GM10248 (cell line): ENCODE measurements around the gene NUDT14.

Source experiments
- CTCF ChIA-PET: fragments of 300-600 bp; sonication (Branson Sonifier 250); formaldehyde crosslinking; extraction: SDS; loops from one replicate; lab custom pipeline; 2021; ENCODE audit warnings: antibody characterized with exemption; lab: Yijun Ruan, JAX
- POLR2A ChIA-PET: fragments of 350-650 bp; sonication (Branson Sonifier 250); formaldehyde crosslinking; extraction: SDS; loops from one replicate; lab custom pipeline; 2020; ENCODE audit warnings: antibody characterized with exemption; lab: Yijun Ruan, JAX
- DNase-seq: peaks from one replicate; pipeline ENCODE4 v3.0.0; 2012; ENCODE audit errors: extremely low spot score
- TF ChIP-seq, protein P1 (sequence below): IDR thresholded peaks from 2 replicates; pipeline ENCODE4 v1.5.1; 2012; ENCODE audit warnings: mild to moderate bottlenecking, low read depth; ENCODE audit errors: extremely low read depth, missing control alignments, control extremely low read depth

Gene NUDT14

DNA sequence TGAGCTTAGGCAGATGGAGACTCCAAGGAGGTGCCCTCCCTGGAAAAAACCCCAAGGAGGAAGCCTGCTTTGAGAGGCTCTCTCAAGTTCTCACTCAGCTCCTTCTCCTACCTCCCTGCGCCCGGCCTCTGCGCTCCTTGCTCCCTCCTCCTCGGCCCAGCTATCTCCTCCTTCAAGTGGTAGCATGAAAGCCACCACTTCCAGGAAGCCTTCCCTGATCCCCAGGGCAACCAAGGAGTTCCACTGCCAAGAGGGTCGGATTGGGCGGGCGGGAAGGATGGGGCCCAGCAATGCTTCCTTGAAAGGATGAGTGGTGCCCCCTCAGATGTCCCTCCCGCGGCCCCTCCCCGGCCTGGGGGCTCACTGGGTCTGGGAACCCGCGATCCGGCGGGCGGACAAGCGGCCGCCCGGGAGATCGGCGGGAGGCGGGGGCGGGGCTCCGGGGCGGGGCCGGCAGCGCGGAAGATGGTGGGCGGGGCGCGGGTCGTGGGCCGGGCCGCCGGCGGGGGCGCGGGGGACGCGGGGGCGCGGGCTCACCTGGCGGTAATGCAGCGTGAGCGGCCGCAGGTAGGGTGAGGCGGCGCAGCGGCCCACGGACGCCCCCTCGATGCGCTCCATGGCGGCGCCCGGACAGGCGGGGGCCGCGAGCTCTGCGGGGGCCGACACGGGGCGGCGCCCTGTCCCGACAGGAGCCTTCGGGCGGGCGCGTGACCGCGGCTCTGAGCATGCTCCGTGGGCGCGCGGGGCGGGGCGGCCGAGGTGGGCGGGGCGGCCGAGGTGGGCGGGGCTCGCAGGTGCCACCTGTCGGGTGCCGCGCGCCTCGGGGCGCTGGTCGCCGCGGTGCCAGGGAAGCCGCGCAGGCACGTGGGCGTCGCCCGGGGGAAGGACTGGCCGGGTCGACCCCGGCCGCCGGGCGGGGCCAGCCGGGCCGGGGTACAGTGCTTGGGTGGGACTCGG, at the start of gene NUDT14:
Gene NUDT14, minus strand, starts transcription at position 721 of the 957 bp plus-strand sequence. Its CDS starts 103 bp downstream, at position 618.
- peak; percentile 94 for DNase-seq
- ChIA-PET POLR2A (no interaction called here), CTCF (interaction anchor here (1.1 to 2.0 kb wide), 3 partner anchors 11 to 94 kb away, joined by 4 to 8 read pairs (median 4); no protein-coding TSS in a partner anchor)
- TF ChIP-seq, protein P1, sequence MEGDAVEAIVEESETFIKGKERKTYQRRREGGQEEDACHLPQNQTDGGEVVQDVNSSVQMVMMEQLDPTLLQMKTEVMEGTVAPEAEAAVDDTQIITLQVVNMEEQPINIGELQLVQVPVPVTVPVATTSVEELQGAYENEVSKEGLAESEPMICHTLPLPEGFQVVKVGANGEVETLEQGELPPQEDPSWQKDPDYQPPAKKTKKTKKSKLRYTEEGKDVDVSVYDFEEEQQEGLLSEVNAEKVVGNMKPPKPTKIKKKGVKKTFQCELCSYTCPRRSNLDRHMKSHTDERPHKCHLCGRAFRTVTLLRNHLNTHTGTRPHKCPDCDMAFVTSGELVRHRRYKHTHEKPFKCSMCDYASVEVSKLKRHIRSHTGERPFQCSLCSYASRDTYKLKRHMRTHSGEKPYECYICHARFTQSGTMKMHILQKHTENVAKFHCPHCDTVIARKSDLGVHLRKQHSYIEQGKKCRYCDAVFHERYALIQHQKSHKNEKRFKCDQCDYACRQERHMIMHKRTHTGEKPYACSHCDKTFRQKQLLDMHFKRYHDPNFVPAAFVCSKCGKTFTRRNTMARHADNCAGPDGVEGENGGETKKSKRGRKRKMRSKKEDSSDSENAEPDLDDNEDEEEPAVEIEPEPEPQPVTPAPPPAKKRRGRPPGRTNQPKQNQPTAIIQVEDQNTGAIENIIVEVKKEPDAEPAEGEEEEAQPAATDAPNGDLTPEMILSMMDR, result no peak

DNA sequence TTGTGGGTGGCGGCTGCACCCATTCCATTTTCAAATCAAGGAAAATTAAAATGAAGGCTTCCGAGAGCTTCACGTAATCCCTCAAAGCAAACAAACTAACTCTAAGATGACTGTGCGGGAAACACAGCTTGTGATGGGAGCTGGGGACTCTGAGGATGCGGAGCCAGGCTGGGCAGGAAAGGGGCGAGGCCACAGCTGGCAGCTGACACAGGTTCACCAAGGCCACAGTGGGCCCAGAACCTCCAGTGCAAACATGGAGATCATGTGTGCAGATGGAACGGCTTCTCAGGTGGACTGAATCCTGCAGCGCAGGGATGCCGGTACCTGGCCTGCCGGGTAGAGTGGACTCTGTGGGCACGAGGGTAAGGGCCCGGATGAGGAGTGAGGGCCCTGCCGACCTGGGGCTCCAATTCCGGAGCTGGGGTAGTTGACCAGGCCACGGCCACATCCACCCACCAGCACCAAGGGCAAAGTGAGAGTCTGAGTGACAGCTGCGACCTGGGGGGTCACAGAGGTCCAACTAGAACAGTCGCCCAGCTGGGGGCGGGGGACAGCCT, 48.1 kb upstream of the NUDT14 start:
- no peak for DNase-seq
- ChIA-PET POLR2A (no interaction called here), CTCF (no interaction called here)
- TF ChIP-seq, protein P1, result no peak

DNA sequence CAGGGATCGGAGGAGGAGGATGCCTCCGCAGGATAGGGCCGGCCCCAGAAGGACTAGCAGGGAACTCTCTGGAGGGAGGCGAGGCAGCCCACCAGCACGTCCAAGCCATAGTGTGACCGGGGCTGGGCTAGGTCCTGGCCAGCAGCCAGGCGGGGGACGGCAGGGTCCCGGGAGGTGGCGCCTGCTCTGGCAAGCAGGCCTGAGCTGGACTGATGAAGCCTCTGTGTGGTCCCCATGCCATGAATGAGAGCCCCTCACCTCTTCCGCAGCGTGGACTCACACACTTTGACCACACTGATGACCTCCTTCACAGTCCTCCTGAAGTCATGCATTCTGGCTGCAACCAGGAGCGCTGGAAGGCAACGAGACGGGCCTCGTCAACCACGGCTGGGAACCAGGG, 47.5 kb upstream of the NUDT14 start:
- TF ChIP-seq, protein P1, result no peak
- POLR2A ChIA-PET, result no interaction called here

DNA sequence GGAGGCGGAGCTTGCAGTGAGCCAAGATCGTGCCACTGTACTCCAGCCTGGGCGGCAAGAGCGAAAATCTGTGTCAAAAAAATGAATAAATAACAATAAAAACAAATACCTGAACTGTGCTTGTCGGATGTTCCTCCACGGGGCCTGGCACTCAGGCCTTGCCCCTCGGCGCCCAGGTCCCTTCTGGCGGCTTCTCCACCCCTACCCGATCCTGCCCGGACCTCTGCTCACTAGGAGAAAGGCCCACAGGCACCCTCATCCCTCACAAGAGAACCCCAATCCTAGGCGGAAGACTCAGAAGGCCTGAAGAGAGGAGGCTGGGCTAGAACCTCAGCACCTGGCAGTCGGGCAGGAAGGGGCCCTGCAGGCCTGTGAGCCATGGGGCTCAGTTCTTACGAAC, 46.2 kb upstream of the NUDT14 start:
- ChIA-PET POLR2A (no interaction called here), CTCF (no interaction called here)
- TF ChIP-seq, protein P1, result no peak
- no peak for DNase-seq

More for the DNA sequence above, 47.5 kb upstream of the NUDT14 start:
- DNase-seq, result no peak
- CTCF ChIA-PET, result no interaction called here

DNA sequence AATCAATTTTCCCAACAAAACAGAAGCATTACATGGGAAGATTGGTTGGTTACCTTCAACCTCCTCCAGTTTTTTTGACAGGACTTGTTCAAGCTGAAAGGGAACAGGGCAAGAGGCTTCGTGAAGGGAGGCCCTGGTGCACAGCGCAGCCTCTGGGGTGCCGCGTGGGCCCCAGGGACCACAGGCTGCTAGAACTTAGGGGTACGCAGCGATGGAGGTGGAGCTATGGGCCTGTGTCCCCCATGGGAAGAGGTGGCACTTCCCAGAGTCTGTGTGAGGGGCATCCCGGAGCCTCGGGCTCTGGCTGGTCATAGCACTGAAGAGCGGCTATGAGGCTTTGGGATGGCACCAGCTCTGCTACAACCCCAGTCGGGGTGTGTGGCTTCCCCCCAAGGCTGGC, 45.1 kb upstream of the NUDT14 start:
- no peak for DNase-seq
- CTCF ChIA-PET, result no interaction called here
- TF ChIP-seq, protein P1, result no peak
- POLR2A ChIA-PET, result no interaction called here

DNA sequence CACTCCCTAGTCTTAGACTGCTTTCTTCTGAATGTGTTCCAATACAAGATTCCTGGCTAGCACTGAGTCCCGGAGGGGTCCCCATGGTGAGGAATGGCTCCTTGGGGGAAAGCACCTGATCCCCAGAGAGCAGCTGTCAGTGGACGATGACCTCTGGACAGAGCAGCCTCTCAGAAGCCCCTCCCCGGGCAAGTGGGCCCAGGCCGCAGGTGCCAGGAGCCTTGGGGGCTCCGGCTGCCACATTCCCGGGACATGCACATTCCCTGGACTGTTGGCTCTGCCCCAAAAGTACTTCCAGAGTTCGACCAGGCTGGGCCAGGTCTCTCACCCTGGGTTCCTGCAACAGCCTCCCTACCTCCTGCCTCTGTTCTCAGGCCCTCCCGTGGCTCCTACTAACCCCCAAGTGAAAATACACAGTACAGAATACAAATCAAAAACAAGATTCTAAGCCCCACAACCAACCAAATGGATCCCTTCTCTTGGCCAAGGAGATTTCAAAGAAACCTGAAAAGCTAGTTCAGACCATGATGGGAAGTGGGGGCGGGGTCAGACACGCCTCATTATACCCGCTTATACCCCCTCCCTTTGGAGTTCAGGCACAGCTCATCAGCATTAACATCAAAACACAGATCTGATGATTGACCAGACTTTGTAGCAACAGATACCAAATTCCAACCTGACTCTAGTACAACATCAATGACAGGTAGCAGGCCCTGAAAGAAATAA, 43.9 kb upstream of the NUDT14 start:
- TF ChIP-seq, protein P1, result no peak
- ChIA-PET CTCF (interaction anchor here (1.2 kb wide), 1 partner anchor 127 kb away, joined by 3 read pairs; no protein-coding TSS in a partner anchor), POLR2A (no interaction called here)
- no peak for DNase-seq
